CD14-positive monocyte (primary cell): ENCODE measurements around the gene KCNMA1. TPM values are rescaled to one million over a fixed set of nuclear protein-coding genes. Genes with fewer than 3 reads are reported as not detected.

Experiments
- DNase-seq, 3 donors: peaks; one replicate each; pipeline ENCODE4 v3.0.0-alpha.2; 2011 to 2022
- H2AFZ ChIP-seq: 2 replicates; pipeline ENCODE4 v1.6.0; 2012; ENCODE audit warnings: mild to moderate bottlenecking, low read depth, low read length, inconsistent platforms; ENCODE audit not compliant: insufficient read depth, poor library complexity, severe bottlenecking
- H3K27ac ChIP-seq, 2 donors: 1 replicate in 1 of 2; 2 replicates in 1 of 2; pipeline ENCODE4 v1.5.1; 2012 to 2013; ENCODE audit warnings: low read length in 2 of 2, control low read depth in 1 of 2, inconsistent platforms in 1 of 2, low read depth in 1 of 2, mild to moderate bottlenecking in 1 of 2
- H3K27me3 ChIP-seq, 2 donors: one replicate each; pipeline versions ENCODE4 v1.6.0 to v1.6.1; 2011 to 2013; ENCODE audit warnings: low read length in 2 of 2; ENCODE audit not compliant: control insufficient read depth in 2 of 2, insufficient read depth in 2 of 2
- H3K36me3 ChIP-seq, 2 donors: replicated peaks in 1 of 2; 1 replicate in 1 of 2; 2 replicates in 1 of 2; pipeline versions ENCODE4 v1.5.1 to v1.6.1; 2012 to 2013; ENCODE audit warnings: low read length in 2 of 2, control low read depth in 1 of 2, inconsistent platforms in 1 of 2, mild to moderate bottlenecking in 1 of 2; ENCODE audit not compliant: insufficient read depth in 2 of 2, control insufficient read depth in 1 of 2
- H3K4me1 ChIP-seq, 2 donors: 1 replicate in 1 of 2; 2 replicates in 1 of 2; pipeline versions ENCODE4 v1.5.1 to v1.6.1; 2012 to 2013; ENCODE audit warnings: low read length in 2 of 2, control low read depth in 1 of 2, inconsistent platforms in 1 of 2, mild to moderate bottlenecking in 1 of 2, moderate library complexity in 1 of 2; ENCODE audit not compliant: insufficient read depth in 2 of 2, control insufficient read depth in 1 of 2
- H3K4me2 ChIP-seq: replicated peaks from 2 replicates; pipeline ENCODE3; 2012; ENCODE audit warnings: low read length, moderate library complexity, mild to moderate bottlenecking; ENCODE audit not compliant: poor library complexity, severe bottlenecking; ENCODE audit errors: extremely low read depth
- H3K4me3 ChIP-seq, 3 experiments: fragments of 200-600 bp in 1 of 3; sonication (generic) in 1 of 3; replicated peaks in 1 of 3; 1 replicate in 2 of 3; 2 replicates in 1 of 3; pipeline ENCODE4 v1.5.1; 2011 to 2013; ENCODE audit warnings: low read length in 3 of 3, mild to moderate bottlenecking in 3 of 3, control low read depth in 2 of 3, low read depth in 2 of 3, inconsistent platforms in 1 of 3, moderate library complexity in 1 of 3
- H3K79me2 ChIP-seq: 2 replicates; pipeline ENCODE4 v1.6.0; 2012; ENCODE audit warnings: mild to moderate bottlenecking, control low read depth, inconsistent platforms, low read length, moderate library complexity; ENCODE audit not compliant: insufficient read depth
- H3K9ac ChIP-seq: 2 replicates; pipeline ENCODE4 v1.6.0; 2017; ENCODE audit warnings: low read length, mild to moderate bottlenecking; ENCODE audit not compliant: insufficient read depth, poor library complexity, severe bottlenecking
- H3K9me3 ChIP-seq, 2 donors: replicated peaks in 1 of 2; 1 replicate in 1 of 2; 2 replicates in 1 of 2; pipeline versions ENCODE4 v1.5.1 to v1.6.1; 2012 to 2013; ENCODE audit warnings: low read length in 2 of 2, control low read depth in 1 of 2; ENCODE audit not compliant: control insufficient read depth in 1 of 2, insufficient read depth in 1 of 2
- H4K20me1 ChIP-seq: 2 replicates; pipeline ENCODE4 v1.6.0; 2012; ENCODE audit warnings: mild to moderate bottlenecking, low read length, control low read depth, moderate library complexity; ENCODE audit not compliant: insufficient read depth
- H3K27ac Mint-ChIP-seq, 7 donors: one replicate each; pipeline ENCODE4 v1.8.0; 2020; ENCODE audit warnings: mild to moderate bottlenecking in 7 of 7, mixed read lengths in 7 of 7, moderate library complexity in 6 of 7, inconsistent platforms in 2 of 7
- H3K27me3 Mint-ChIP-seq, 3 donors: one replicate each; pipeline ENCODE4 v1.8.0; 2021 to 2022; ENCODE audit warnings: low read depth in 3 of 3, mild to moderate bottlenecking in 3 of 3, mixed read lengths in 3 of 3, moderate library complexity in 3 of 3, inconsistent platforms in 1 of 3
- H3K36me3 Mint-ChIP-seq, 2 donors: one replicate each; pipeline ENCODE4 v1.8.0; 2020; ENCODE audit warnings: mixed read lengths in 2 of 2, inconsistent platforms in 1 of 2, mild to moderate bottlenecking in 1 of 2
- H3K4me1 Mint-ChIP-seq: one replicate; pipeline ENCODE4 v1.8.0; 2020; ENCODE audit warnings: mild to moderate bottlenecking, mixed read lengths
- H3K4me3 Mint-ChIP-seq, 2 donors: one replicate each; pipeline ENCODE4 v1.8.0; 2020; ENCODE audit warnings: mild to moderate bottlenecking in 2 of 2, mixed read lengths in 2 of 2, moderate library complexity in 1 of 2
- H3K9me3 Mint-ChIP-seq, 7 donors: one replicate each; pipeline ENCODE4 v1.8.0; 2020 to 2022; ENCODE audit warnings: mixed read lengths in 7 of 7, mild to moderate bottlenecking in 6 of 7, moderate library complexity in 6 of 7, inconsistent platforms in 2 of 7
- CTCF ChIP-seq: fragments of 200-600 bp; IDR thresholded peaks from one replicate; pipeline ENCODE4 v1.8.0; 2022; ENCODE audit warnings: antibody characterized with exemption, mild to moderate bottlenecking
- WGBS: methylation state at CpG from one replicate; pipeline ENCODE4 v1.1.5; 2013; ENCODE audit warnings: missing lambda C conversion rate; ENCODE audit not compliant: insufficient coverage; 5-methylcytosine and 5-hydroxymethylcytosine counted together
- intact Hi-C, 2 donors: fragments of 100-400 bp; cut with micrococcal nuclease; formaldehyde crosslinking; loops; one replicate each; pipeline versions ENCODE4 v1.15.0 to v1.15.1; 2023
- polyA plus RNA-seq, 3 donors: library from polyadenylated mRNA; depleted of rRNA in 1 of 3; unstranded in 2 of 3; stranded (reverse) in 1 of 3; fragments of 300-500 nt in 2 of 3; fragments of >200 nt in 1 of 3; fragmentation: Illumina TruSeq in 2 of 3; gene quantifications; 1 replicate in 2 of 3; 2 replicates in 1 of 3; pipeline ENCODE4 v1.2.3, GENCODE V29; 2012 to 2021

Gene KCNMA1
- polyA plus RNA-seq, 3 donors = 0.11 to 1.0 TPM; not detected in 1

DNA sequence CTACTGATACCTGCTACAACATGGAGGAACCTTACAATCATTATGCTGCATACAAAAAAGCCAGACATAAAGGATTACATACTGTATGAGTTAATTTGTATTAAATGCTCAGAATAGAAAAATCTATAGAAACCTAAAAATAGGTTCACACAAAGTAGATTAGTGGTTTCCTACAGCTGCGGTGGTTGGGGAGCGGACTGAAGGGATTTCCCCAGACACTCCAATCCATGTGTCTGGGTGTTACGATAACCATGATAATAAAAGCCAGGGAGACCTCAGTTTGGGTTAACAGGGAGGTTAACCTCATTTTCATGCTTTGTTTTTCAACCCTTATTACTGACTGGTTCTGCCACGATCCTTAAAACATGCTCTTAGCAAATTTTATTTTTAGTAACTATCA, 355.9 kb downstream of the KCNMA1 start:
- H3K4me2 ChIP-seq = no peak overlapping the region
- no peak overlapping the region for H3K9ac ChIP-seq
- no peaks in the 10 kb centered on the region for H4K20me1 ChIP-seq
- no peaks in the 10 kb centered on the region for H3K36me3 Mint-ChIP-seq
- TF ChIP-seq CTCF = no peak
- no peaks in the 10 kb centered on the region for H3K4me1 Mint-ChIP-seq
- no peaks in the 10 kb centered on the region for H3K4me1 ChIP-seq
- no peak overlapping the region for H3K4me3 ChIP-seq
- H3K9me3 ChIP-seq = no peaks in the 10 kb centered on the region
- DNase-seq = no peak
- H3K4me3 Mint-ChIP-seq = peak overlapping the region in 1 of 2 donors; percentile 44
- H3K36me3 ChIP-seq = no peaks in the 10 kb centered on the region
- peaks cover 0 to 6% (median 1%) of the 10 kb centered on the region in 7 donors for H3K9me3 Mint-ChIP-seq
- intact Hi-C loops = no loop called here
- H2AFZ ChIP-seq = no peak overlapping the region
- H3K27ac Mint-ChIP-seq = peak overlapping the region in 1 of 7 donors; percentile 5
- H3K27me3 ChIP-seq = peaks cover 28 to 39% of the 10 kb centered on the region in 2 donors
- no peaks in the 10 kb centered on the region for H3K79me2 ChIP-seq
- peaks cover 26 to 53% (median 27%) of the 10 kb centered on the region in 3 donors for H3K27me3 Mint-ChIP-seq
- no peak overlapping the region for H3K27ac ChIP-seq
- no CpG with 5 or more reads among the region's 4 CpGs for WGBS

DNA sequence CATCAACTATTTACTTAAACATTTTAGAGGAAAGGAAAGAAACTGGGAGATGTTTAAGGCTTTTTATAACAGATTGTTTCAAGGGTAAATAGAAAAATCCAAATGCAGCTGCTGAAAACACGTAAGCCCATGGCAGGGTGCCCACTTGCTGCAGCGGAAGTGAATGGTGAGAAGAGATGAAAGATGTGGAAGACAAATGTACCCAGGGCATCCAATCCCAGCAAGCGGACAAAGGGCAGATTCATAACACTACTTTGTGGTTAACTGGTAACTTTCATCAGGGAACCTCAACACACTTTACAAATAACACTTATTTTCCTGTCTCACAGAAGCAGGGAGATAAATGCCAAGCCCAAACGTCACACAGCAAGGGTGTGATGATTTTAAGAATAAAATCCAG, 358.4 kb downstream of the KCNMA1 start:
- Histone ChIP-seq H4K20me1 (no peaks in the 10 kb centered on the region), H3K9me3 (no peaks in the 10 kb centered on the region), H3K79me2 (no peaks in the 10 kb centered on the region), H3K4me2 (no peak overlapping the region), H3K4me1 (no peaks in the 10 kb centered on the region), H3K27me3 (peaks cover 28 to 37% of the 10 kb centered on the region in 2 donors), H3K9ac (no peak overlapping the region), H3K36me3 (no peaks in the 10 kb centered on the region), H3K27ac (no peak overlapping the region), H3K4me3 (no peak overlapping the region), H2AFZ (no peak overlapping the region)
- Mint-ChIP-seq H3K9me3 (peaks cover 0 to 6% (median 1%) of the 10 kb centered on the region in 7 donors), H3K27me3 (peaks cover 23 to 57% (median 29%) of the 10 kb centered on the region in 3 donors), H3K36me3 (no peaks in the 10 kb centered on the region), H3K4me3 (peak overlapping the region in 1 of 2 donors; percentile 10), H3K27ac (no peak overlapping the region), H3K4me1 (no peaks in the 10 kb centered on the region)
- 100% methylated on average over 1 of the region's 4 CpGs for WGBS
- intact Hi-C loops = no loop called here
- TF ChIP-seq CTCF = no peak
- no peak for DNase-seq
